OCI-M1 (cell line): ENCODE results near the gene PPP1R3G.
A peak's percentile ranks its signal among the peaks of the same experiment; 100 is the strongest.
"Not testable (repeated sequence)": the region's sequence is repeated elsewhere in the genome, so short reads cannot be mapped to it uniquely, and the experiment has no call there.

Experiments
- DNase-seq: peaks from one replicate; lab custom pipeline; 2025; lab: John Stamatoyannopoulos, UW

PPP1R3G gene

DNA sequence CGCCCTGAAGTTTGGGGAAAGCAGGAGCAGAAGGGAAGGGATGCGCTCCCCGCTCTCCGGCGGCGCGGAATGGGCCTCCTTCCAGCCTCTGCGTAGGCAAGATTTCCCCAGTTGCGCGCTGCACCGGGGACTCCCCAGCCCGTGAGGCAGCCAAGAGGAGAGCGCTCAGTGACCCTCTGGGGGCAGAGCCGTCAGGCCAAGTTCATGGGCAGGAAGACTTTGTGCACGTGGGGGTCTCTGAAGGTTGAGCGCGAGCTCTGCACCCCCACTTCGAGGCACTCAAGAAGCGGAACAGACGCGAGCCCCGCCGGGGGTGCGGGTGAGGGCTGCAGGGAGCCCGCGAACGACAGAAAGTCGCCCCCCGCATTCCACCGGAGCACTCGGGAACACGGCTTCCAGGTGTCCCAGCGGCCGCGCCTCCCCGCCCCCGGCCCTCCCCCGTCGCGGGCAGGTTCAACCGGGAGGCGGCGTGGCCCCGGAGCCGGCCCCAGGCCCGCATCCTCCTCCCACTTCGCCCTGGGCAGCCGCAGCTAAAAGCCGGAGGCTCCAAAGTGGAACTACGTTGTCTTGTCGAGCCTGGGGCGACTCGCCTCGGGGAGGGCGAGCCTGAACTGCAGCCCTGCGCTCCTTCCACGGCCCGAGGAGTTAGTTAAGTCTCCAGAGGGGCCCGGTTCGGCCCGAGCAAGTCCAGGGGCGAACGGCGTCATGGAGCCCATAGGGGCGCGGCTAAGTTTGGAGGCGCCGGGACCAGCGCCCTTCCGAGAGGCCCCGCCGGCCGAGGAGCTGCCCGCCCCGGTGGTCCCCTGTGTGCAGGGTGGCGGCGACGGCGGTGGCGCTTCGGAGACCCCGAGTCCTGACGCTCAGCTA, at the start of gene PPP1R3G:
TSS of gene PPP1R3G (plus strand) at position 561 of the 867 bp plus-strand sequence. CDS start at position 706, 145 bp downstream.
- peak; percentile 32 for DNase-seq

GRCh38 chr6:5036269-5036668, 48.9 kb upstream of the PPP1R3G start:
- no peak for DNase-seq

DNA sequence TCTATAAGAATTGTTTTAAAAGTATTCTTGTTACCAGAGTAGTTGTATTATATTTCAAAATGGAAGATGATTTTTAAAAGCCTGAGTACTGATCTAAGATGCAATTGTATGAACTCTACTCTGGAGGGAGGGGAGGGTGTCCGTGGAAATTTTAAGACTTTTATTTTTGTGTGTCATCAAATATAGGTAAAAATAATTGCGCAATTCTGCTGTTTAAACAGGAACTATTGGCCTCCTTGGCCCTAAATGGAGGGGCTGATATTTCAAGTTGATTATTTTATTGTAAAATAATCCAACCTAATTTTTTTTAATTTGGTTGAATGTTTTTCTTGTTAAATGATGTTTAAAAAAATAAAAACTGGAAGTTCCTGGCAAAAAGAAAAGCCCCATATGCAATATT, 43.2 kb upstream of the PPP1R3G start:
- no peak for DNase-seq

DNA sequence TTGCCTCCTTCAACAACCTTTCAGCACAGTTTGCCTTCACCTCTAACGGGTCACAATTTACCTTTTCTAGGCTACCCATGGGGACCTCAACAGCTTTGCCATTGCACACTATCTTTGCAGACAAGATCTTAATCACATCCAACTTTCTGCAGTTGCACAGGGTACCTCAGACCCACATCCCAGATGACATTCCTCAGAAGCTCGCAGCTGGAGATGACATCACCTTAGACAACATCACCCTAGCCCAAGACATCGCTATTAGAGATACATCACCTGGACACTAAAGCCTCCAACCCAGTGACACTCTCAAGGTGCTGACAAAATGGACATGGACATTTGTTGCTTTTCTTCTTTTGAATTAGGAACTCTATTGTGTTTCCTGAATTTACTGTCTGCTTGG, 42.7 kb upstream of the PPP1R3G start:
- no peak for DNase-seq

- no peak for DNase-seq
Observed at GRCh38 chr6:5044866-5045265, 40.3 kb upstream of the PPP1R3G start.

DNA sequence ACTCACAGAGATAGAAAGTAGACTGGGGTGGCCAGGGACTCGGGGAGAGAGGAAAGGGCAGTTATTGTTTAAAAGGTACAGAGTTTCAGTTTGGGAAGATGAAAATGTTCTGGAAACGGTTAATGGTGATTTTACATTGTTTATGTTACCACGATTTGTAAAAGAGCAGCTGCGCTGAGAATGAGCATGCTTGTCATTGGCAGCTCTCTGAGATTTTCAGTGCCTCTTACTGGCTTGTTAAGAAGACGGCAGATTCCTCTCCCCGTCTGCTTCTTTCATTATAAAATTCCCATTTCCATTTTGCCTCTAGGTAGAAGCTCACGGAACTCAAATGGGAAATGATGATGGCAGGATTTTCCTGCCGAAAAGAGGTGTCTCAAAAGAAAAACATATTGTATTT, 39.7 kb upstream of the PPP1R3G start:
- no peak for DNase-seq

DNA sequence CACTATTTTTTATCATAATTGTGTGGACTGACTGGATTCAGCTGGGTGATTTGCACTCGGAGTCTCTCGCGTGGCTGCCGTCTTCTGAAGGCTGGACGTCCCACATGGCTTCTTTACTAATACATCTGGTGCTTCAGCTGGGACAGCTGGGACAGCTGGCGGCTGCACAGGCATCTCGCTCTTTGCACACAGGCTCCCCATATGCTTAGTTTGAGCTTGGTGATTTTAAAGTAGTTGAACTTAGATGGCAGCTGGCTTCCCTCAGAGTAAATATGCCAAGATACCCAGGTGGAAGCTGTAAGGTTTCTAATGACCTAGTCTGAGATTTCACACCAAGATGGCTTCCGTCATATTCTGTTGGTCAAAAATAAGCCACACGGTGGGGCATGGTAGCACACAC, 38.7 kb upstream of the PPP1R3G start:
- no peak for DNase-seq

- DNase-seq = no peak
Observed at GRCh38 chr6:5050009-5050408, 35.1 kb upstream of the PPP1R3G start.

GRCh38 chr6:5051394-5051793, 33.7 kb upstream of the PPP1R3G start:
- no peak for DNase-seq

DNA sequence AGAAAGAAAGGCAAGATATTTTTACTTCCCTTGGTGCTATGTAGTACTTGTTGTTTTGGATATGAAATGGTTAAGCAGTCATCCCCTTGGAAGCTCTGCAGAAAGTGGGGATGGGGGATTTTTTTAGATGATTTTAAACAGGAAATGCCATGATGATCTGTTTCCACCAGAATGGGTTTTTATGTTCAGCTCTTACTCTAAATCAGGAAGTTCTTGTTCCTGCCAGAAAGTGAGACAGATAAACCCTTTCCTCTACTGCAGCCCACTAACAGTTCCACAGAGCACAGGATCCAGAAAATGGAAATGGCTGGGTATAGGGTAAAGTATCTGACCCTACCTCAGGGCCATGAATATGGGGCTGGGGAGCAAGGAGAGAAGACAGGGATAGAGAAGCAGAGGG, 32.1 kb upstream of the PPP1R3G start:
- DNase-seq = peak; percentile 30

GRCh38 chr6:5053864-5054244, 31.3 kb upstream of the PPP1R3G start:
- DNase-seq = no peak

- DNase-seq = no peak
Observed at GRCh38 chr6:5054245-5054873, 30.8 kb upstream of the PPP1R3G start.

DNA sequence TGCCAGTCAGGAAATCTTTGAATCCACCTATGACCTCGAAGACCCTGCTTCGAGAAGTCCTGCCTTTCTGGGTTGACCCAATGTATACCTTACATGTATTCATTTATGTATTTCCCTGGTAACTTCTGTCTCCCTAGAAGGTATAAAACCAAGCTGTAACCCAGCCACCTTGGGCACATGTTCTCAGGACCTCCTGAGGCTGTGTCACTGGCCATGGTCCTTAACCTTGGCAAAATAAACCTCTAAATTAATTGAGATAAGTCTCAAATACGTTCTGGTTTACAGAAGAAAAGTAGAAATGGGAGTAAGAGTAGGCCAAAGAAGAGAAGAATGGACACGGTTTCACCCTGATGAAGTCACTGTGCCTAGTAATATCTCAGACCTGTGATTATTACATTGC, 30.0 kb upstream of the PPP1R3G start:
- no peak for DNase-seq

DNA sequence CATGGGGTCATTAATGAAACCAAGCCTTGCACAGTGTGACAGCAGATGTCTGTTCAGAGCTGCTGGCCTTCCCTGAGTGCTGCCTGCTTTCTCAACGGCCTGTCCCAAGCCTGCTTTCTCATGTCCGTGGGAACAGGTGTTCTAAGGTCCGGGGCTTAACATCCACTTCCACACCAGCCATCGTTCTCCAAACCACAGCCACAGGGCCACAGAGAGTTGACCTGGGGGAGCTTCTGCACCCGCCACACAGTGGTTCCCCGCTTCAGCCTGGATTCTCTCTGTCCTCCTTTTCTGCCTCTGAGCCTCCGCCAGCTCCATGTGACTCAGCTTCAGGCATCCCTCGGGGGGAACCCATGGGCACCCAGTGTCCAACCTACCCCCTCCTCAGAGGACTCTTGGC, 26.9 kb upstream of the PPP1R3G start:
- no peak for DNase-seq

DNA sequence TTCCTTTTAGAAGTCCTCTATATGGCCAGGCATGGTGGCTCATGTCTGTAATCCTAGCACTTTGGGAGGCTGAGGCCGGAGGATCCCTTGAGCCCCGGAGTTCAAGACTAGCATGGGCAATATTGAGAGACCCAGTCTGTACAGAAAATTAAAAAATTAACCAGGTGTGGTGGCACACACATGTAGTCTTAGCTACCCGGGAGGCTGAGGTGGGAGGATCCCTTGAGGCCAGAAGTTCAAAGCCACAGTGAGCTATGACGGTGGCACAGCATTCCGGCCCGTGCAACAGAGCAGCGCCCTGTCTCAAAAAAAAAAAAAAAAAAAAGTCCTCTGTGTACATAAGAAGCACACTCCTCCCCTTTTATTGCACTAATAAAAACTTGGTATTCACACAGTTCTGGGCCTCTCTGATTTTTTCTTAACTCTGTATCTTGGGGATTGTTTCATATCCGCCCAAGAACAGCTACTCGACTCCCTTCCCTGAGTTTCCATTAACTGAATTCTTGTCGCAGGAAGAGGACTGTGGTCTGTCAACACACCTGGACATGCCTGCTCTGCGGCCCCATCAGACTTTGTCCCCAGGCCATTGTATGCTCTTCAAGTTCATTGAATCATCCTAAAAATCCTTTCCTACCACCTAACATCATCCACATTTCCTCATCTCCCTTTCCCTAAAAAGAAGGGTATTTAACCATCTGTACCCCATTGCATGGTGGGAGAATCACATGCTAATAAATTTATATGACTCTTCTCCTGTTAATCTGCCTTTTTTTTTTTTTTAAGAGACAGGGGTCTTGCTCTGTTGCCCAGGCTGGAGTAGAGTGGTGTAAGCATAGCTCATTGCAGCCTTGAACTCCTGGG, 25.9 kb upstream of the PPP1R3G start:
- DNase-seq = no peak

DNA sequence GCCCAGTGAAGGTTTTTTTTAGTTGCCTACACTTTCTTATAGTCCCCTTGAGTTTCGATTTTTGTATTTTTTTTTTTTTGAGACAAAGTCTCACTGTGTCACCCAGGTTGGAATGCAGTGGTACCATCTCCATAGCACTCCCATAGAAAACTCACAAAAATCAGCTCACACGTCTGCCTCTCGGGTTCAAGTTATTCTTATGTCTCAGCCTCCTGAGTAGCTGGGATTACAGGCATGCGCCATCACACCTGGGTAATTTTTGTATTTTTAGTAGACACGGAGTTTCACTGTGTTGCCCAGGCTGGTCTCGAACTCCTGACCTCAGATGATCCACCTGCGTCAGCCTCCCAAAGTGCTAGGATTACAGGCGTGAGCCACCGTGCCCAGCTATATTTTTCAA, 24.7 kb upstream of the PPP1R3G start:
- not testable (repeated sequence) for DNase-seq

- DNase-seq = no peak
Observed at GRCh38 chr6:5061152-5061551, 24.0 kb upstream of the PPP1R3G start.

GRCh38 chr6:5063617-5064016, 21.5 kb upstream of the PPP1R3G start:
- DNase-seq = no peak

DNA sequence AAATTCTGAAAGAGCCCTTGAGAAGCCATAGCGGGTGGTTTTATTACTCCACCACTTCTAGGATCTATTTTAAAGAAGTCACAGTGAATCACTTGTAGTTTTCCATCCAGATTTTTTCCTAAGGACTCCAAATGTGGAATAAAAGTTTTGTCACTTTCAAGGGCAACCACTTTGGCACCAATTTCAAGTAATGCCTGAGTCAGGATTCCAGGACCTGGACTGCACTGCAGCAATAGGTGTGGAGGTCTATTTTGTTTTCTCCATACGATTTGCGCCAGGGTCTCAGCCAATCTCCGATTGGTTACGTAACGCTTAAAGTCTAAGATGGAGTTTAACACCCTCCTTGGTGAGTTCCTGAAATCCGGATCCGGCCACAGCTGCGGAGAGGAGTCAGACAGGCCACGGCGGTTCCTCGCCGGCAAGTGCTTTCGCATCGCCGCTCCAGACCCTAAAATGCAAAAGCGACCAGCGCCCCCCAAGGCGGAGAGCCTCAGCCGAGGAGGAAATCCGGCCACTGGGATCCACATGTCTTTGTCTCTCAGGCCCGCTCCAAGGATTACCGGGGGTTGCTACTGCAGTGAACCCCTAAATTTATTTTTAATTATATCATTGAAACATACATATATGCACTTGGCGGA, 18.6 kb upstream of the PPP1R3G start:
- no peak for DNase-seq

DNA sequence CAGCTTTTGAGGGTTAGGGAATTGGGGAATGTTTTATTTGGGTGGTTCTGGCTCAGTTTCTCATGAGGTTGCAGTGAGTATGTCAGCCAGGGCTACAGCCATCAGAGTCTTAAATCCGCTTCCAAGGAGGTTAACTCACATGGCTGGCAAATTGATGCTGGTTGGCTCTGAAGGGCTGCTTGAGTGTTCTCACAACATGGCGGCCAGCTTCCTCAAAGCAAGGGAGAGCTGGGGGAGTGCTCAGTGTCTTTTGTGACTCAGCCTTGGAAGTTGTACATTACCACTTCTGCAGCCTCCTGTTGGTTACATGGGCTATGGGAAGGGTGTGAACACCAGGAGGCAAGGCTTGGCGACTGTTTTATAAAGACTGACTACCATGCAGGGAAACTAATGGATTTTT, 17.8 kb upstream of the PPP1R3G start:
- no peak for DNase-seq

DNA sequence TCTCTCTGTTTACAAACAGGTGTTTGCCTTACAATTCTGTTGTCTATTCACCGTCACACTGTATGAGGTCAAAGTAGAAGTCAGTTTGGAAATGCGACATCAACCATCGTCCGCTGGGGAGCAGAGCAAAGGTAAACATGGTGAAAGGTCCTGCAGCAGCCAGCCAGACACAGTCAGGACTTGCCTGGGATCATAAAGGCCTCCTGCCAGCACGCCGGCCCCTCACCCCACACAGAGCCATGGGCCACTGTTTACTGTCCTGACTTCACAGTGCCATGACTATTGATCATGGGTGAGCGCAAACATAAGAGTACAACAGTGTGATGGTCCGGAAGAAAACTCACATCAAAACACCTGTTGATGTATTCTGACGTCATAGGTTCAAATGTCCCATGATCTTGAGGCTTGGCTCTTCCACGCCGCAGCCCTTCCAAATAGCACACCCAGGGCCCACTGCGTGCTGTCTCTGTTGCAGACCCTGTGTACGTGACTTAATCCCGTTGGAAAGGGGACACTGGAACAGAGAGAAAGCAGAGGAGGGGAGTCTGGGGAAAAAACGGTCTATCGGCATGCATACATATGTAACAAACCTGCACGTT, 16.9 kb upstream of the PPP1R3G start:
- DNase-seq = no peak

- no peak for DNase-seq
Observed at GRCh38 chr6:5071216-5071615, 13.9 kb upstream of the PPP1R3G start.
